Astrocyte of the spinal cord (primary cell): ENCODE results near the gene OXSM.

Experiments
- DNase-seq: peaks from one replicate; pipeline ENCODE4 v3.0.0; 2011; ENCODE audit warnings: low read depth, low spot score
- H3K4me3 ChIP-seq: 2 replicates; pipeline ENCODE4 v1.5.1; 2011; ENCODE audit warnings: low read depth, mild to moderate bottlenecking, low read length, moderate library complexity
- in situ Hi-C: cut with HindIII; loops from 2 replicates; pipeline ENCODE4 v1.10.0; 2017; ENCODE audit warnings: low sequenced_read_pairs
- TF ChIP-seq, protein P1 (sequence below): IDR thresholded peaks from 2 replicates; pipeline ENCODE4 v1.5.1; 2012; ENCODE audit warnings: low read depth, mild to moderate bottlenecking, low read length, inconsistent platforms

OXSM gene

DNA sequence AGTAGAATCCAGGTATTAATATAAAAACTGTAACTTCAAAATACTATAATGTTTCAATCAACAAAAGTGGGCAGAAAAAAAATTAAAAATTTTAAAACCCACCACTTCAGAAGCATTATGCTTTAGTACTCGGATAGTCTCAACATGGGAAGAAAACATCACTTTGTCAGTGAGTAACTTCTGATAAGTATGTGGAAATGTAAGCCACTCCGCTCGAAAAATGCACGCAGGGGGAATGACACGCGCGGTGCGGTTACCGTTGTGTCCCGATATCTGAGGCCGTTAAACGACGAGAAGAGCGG is 7.3 kb upstream of the OXSM start:
- TF ChIP-seq, protein P1, sequence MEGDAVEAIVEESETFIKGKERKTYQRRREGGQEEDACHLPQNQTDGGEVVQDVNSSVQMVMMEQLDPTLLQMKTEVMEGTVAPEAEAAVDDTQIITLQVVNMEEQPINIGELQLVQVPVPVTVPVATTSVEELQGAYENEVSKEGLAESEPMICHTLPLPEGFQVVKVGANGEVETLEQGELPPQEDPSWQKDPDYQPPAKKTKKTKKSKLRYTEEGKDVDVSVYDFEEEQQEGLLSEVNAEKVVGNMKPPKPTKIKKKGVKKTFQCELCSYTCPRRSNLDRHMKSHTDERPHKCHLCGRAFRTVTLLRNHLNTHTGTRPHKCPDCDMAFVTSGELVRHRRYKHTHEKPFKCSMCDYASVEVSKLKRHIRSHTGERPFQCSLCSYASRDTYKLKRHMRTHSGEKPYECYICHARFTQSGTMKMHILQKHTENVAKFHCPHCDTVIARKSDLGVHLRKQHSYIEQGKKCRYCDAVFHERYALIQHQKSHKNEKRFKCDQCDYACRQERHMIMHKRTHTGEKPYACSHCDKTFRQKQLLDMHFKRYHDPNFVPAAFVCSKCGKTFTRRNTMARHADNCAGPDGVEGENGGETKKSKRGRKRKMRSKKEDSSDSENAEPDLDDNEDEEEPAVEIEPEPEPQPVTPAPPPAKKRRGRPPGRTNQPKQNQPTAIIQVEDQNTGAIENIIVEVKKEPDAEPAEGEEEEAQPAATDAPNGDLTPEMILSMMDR, result no peak
- in situ Hi-C loops, result no loop called here
- H3K4me3 ChIP-seq, result peak overlapping the region; percentile 80
- no peak for DNase-seq

DNA sequence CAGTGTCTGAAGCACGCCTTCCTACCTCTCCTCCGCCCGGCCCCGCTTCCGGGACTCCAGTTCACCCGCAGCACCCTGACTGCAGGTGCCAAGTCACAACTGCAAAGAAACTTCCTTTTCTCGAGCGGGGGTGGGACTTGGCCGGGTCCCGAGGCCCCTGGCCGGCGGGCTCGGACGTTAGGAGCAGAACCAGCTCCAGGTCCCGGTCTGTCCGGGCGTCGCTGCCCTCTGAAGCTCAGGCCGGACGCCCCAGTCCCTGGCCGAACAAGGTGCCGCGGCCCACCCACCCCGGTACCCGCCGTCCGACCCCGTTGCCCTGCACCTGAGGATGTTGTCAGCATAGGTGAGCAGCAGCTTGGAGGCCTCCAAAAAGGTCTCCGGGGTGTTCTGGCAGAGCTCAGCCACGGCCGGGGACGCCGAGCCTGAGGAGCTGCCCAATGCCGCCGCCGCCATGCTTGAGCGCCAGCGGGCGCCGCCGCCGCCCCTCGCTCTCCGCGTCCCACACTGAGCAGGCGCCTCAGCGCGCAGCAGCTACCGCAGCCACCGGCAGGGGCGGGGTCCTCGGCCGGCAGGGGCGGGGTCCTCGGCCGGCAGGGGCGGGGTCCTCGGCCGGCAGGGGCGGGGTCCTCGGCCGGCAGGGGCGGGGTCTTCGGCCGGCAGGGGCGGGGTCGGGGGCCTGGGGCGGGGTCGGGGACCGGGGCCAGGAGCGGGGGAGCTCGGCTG is 6.8 kb upstream of the OXSM start, which contains the start of gene NGLY1:
Gene NGLY1 (minus strand): TSS at position 506 of the 723 bp plus-strand sequence. CDS start 53 bp downstream, at position 453.
- in situ Hi-C loops, result no loop called here
- TF ChIP-seq, protein P1, result no peak

GRCh38 chr3:25783661-25784512 is 6.0 kb upstream of the OXSM start:
- DNase-seq, result peak; percentile 46
- TF ChIP-seq, protein P1, result no peak
- peak overlapping the region; percentile 73 for H3K4me3 ChIP-seq
- in situ Hi-C loops, result no loop called here

More for the DNA sequence above, 6.8 kb upstream of the OXSM start, which contains the start of gene NGLY1:
- peak within 1 kb of the TSS; percentile 80 for H3K4me3 ChIP-seq
- DNase-seq, result peak; percentile 83

DNA sequence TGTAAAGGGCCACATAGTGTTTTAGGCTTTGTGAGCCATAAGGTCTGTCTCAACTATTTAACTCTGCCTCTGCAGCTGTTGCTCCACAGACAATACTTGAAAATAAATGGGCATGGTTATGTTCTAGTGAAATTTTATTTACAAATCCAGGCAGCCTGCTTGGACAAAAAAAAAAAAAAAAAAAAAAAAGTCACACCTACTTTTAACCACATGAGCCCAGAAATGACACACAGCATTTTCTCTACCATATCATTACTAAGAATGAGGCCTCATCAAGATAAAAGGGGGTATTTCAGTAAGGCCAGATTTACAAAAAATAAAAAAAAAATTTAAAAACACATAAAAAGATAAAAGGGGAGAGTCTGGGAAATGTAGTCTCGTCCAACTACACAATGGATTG is 4.9 kb upstream of the OXSM start:
- TF ChIP-seq, protein P1, result no peak
- no peak overlapping the region for H3K4me3 ChIP-seq
- no peak for DNase-seq
- in situ Hi-C loops, result no loop called here

DNA sequence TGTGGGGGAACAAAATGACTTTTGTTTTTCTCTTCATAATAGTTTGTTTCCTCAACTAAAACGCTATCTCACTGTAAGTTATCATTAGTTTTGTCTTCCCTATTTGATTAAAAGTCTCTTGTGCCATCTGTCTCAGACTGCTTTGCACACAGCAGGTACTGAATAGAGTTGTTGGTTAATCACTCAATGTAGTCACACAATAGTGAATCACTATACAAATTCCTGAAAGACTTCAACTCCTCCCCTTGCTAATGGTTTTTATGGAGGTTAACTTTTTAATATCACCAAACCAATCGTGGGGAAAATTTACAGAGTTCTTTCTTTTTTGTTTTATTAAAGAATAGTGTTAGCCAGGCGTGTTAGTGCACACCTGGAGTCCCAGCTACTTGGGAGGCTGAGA is 4.1 kb upstream of the OXSM start:
- TF ChIP-seq, protein P1, result no peak
- no peak for DNase-seq
- no peak overlapping the region for H3K4me3 ChIP-seq
- in situ Hi-C loops, result no loop called here

DNA sequence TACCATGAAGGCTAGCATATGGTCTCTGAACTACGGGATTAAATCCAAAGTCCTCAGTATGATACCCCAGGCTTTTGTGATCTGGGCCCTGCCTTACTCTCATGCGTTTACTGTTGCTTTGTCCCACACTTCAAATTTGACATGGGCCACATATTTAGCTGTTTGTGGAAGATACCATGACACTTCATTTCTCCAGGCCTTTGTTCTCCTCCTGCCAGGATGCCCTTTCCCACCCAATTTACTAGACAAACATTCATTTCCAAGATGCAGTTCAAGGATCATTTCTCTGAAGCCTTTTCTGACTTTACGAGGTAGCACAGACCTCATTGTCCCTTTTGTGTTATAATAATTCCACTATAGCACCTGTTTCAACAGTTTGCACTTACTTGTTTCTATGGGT is 2.2 kb upstream of the OXSM start:
- H3K4me3 ChIP-seq, result no peak overlapping the region
- no peak for DNase-seq
- in situ Hi-C loops, result no loop called here
- TF ChIP-seq, protein P1, result no peak
